ENCODE results near the gene PIAS1. TPM values are rescaled to one million over a fixed set of nuclear protein-coding genes. Genes with fewer than 3 reads are reported as not detected.

The PIAS1 gene
- total RNA-seq, 1 donor from 2014 or later = 67.8 TPM

DNA sequence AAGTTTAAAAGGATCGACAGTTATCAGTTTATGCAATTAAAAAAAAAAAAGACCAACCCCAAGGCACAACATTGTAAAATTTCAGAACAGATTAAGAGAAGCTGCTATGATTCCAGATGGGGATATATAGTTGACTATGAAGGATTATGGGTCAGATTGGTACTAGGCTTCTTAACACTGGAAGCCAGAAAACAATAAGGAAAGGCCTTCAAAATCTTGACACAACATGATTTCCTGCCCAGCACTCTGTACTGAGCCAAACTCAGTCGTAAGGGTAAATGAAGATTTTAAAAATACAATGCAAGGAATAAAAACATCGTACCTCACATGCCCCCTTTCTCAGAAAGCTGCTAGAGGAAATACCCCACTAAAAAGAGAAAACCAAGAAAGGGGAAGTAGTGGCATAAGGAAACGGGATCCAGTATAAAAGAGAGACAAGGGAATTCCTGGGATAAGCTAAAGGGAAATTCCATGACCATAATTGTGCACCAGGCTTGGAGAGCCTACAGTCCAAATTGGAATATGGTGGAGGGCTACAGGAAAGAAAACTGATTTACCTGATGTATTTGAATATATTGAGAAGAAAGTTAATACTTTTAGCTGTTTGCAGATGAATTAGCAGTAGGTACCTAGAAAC is 27.9 kb downstream of the PIAS1 start:
- no peaks in the 10 kb centered on the region for H3K9me3 Mint-ChIP-seq (ENCODE audit: unreplicated experiment)
- H3K36me3 Mint-ChIP-seq (ENCODE audit: low read depth, unreplicated experiment) = no peaks in the 10 kb centered on the region
- H3K4me1 Mint-ChIP-seq (ENCODE audit: unreplicated experiment) = peaks cover 63% of the 10 kb centered on the region
- peaks cover 3% of the 10 kb centered on the region for H3K27me3 Mint-ChIP-seq (ENCODE audit: unreplicated experiment)
- DNase-seq (ENCODE audit: low spot score) = no peak
- H3K4me3 Mint-ChIP-seq (ENCODE audit: unreplicated experiment) = peak overlapping the region; percentile 8
- H3K27ac Mint-ChIP-seq (ENCODE audit: unreplicated experiment) = peak overlapping the region; percentile 85
- TF ChIP-seq, protein P1, sequence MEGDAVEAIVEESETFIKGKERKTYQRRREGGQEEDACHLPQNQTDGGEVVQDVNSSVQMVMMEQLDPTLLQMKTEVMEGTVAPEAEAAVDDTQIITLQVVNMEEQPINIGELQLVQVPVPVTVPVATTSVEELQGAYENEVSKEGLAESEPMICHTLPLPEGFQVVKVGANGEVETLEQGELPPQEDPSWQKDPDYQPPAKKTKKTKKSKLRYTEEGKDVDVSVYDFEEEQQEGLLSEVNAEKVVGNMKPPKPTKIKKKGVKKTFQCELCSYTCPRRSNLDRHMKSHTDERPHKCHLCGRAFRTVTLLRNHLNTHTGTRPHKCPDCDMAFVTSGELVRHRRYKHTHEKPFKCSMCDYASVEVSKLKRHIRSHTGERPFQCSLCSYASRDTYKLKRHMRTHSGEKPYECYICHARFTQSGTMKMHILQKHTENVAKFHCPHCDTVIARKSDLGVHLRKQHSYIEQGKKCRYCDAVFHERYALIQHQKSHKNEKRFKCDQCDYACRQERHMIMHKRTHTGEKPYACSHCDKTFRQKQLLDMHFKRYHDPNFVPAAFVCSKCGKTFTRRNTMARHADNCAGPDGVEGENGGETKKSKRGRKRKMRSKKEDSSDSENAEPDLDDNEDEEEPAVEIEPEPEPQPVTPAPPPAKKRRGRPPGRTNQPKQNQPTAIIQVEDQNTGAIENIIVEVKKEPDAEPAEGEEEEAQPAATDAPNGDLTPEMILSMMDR (IDR thresholded peaks at IDR 0.05; ENCODE audit: unreplicated experiment) = no peak

GRCh38 chr15:68082735-68083134 is 28.6 kb downstream of the PIAS1 start:
- Mint-ChIP-seq H3K36me3 (ENCODE audit: low read depth, unreplicated experiment) (no peaks in the 10 kb centered on the region), H3K9me3 (ENCODE audit: unreplicated experiment) (no peaks in the 10 kb centered on the region), H3K4me1 (ENCODE audit: unreplicated experiment) (peaks cover 55% of the 10 kb centered on the region), H3K27ac (ENCODE audit: unreplicated experiment) (peak overlapping the region; percentile 85), H3K4me3 (ENCODE audit: unreplicated experiment) (no peak overlapping the region), H3K27me3 (ENCODE audit: unreplicated experiment) (peaks cover 3% of the 10 kb centered on the region)
- no peak for DNase-seq (ENCODE audit: low spot score)
- TF ChIP-seq, protein P1 (IDR thresholded peaks at IDR 0.05; ENCODE audit: unreplicated experiment) = no peak

- H3K27me3 Mint-ChIP-seq (ENCODE audit: unreplicated experiment) = peaks cover 3% of the 10 kb centered on the region
These were observed 29.3 kb downstream of the PIAS1 start for GRCh38 chr15:68083463-68083862.

DNA sequence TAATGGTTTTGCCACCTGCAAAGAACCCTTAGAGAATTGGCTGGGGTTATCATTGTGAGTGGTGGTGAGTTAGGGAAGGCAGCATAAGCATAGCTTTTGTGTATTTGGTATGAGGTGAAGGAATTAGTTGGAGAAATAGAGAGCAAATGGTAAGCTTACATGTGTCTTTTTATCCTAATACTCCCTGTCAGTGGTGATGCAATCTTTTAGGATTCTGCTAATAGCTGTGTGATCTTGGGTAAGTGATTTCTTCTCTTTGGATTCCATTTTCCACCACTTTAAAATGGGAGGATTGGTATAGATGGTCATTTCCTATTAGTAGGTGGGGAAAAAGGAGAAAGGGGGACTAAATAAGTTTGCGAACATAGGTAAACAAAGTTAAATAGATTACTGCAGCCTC is 30.9 kb downstream of the PIAS1 start:
- H3K4me1 Mint-ChIP-seq (ENCODE audit: unreplicated experiment) = peaks cover 46% of the 10 kb centered on the region
- TF ChIP-seq, protein P1 (IDR thresholded peaks at IDR 0.05; ENCODE audit: unreplicated experiment) = no peak
- no peak for DNase-seq (ENCODE audit: low spot score)
- no peaks in the 10 kb centered on the region for H3K9me3 Mint-ChIP-seq (ENCODE audit: unreplicated experiment)
- H3K27ac Mint-ChIP-seq (ENCODE audit: unreplicated experiment) = peak overlapping the region; percentile 13
- peaks cover 3% of the 10 kb centered on the region for H3K27me3 Mint-ChIP-seq (ENCODE audit: unreplicated experiment)
- no peak overlapping the region for H3K4me3 Mint-ChIP-seq (ENCODE audit: unreplicated experiment)
- no peaks in the 10 kb centered on the region for H3K36me3 Mint-ChIP-seq (ENCODE audit: low read depth, unreplicated experiment)

More at GRCh38 chr15:68083463-68083862, 29.3 kb downstream of the PIAS1 start:
- no peaks in the 10 kb centered on the region for H3K9me3 Mint-ChIP-seq (ENCODE audit: unreplicated experiment)
- no peaks in the 10 kb centered on the region for H3K36me3 Mint-ChIP-seq (ENCODE audit: low read depth, unreplicated experiment)
- DNase-seq (ENCODE audit: low spot score) = no peak
- peaks cover 49% of the 10 kb centered on the region for H3K4me1 Mint-ChIP-seq (ENCODE audit: unreplicated experiment)
- H3K4me3 Mint-ChIP-seq (ENCODE audit: unreplicated experiment) = no peak overlapping the region
- TF ChIP-seq, protein P1 (IDR thresholded peaks at IDR 0.05; ENCODE audit: unreplicated experiment) = no peak
- H3K27ac Mint-ChIP-seq (ENCODE audit: unreplicated experiment) = no peak overlapping the region

DNA sequence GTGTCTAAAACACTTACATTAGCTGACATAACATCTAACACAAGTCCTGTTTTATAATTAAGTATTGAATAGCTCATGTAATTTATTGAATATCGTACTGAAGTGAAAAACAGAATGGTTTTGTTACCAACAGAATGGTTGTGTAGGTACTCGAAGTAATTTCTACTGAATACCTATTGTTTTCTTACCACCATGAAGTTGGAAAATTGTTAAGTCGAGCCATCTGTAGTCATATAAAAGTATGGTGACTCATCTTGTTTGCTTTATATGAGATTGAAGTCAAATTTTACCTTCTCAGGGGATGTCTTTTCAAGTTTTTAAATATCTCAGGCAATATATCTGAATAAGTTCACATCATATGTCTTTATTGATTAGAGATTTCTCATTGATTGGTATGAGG is 37.6 kb downstream of the PIAS1 start:
- H3K36me3 Mint-ChIP-seq (ENCODE audit: low read depth, unreplicated experiment) = peaks cover 14% of the 10 kb centered on the region
- no peaks in the 10 kb centered on the region for H3K27me3 Mint-ChIP-seq (ENCODE audit: unreplicated experiment)
- no peaks in the 10 kb centered on the region for H3K4me1 Mint-ChIP-seq (ENCODE audit: unreplicated experiment)
- no peak for DNase-seq (ENCODE audit: low spot score)
- H3K4me3 Mint-ChIP-seq (ENCODE audit: unreplicated experiment) = no peak overlapping the region
- TF ChIP-seq, protein P1 (IDR thresholded peaks at IDR 0.05; ENCODE audit: unreplicated experiment) = no peak
- no peak overlapping the region for H3K27ac Mint-ChIP-seq (ENCODE audit: unreplicated experiment)
- H3K9me3 Mint-ChIP-seq (ENCODE audit: unreplicated experiment) = no peaks in the 10 kb centered on the region
